ENCODE results near the gene REXO2. TPM values are rescaled to one million over a fixed set of nuclear protein-coding genes. Genes with fewer than 3 reads are reported as not detected.

Gene REXO2
- total and polyA plus RNA-seq, 2 of the 8 experiments (the other 6 are each of a cell fraction or from before 2014, with no cell fraction given) = 111 to 114 TPM

- Histone ChIP-seq H4K91ac (replicated peaks; ENCODE audit: insufficient read length, low read length) (no peak overlapping the region), H4K5ac (ENCODE audit: insufficient read length, low read depth, low read length) (no peak overlapping the region), H3K4me1 (replicated peaks in 1 of 4; ENCODE audit: control insufficient read depth in 3 of 4, insufficient read depth in 4 of 4, low read length in 3 of 4) (peaks cover 0 to 3% (median 2%) of the 10 kb centered on the region in 4 experiments; a peak in 5 of 7 replicates), H4K20me1 (replicated peaks in 1 of 2; ENCODE audit: control insufficient read depth in 1 of 2, insufficient read depth in 2 of 2, low read length in 2 of 2) (no peaks in the 10 kb centered on the region), H3K4ac (replicated peaks; ENCODE audit: insufficient read length, low read depth, low read length) (no peak overlapping the region), H3K79me1 (ENCODE audit: low read depth, low read length) (no peaks in the 10 kb centered on the region), H2AK5ac (ENCODE audit: low read depth, low read length) (no peak overlapping the region), H3K4me3 (ENCODE audit: extremely low read depth in 1 of 4, insufficient read depth in 2 of 4, low read depth in 3 of 4, low read length in 4 of 4) (no peak overlapping the region), H3K9me3 (ENCODE audit: insufficient read depth in 2 of 2, low read depth in 1 of 2, low read length in 1 of 2) (no peaks in the 10 kb centered on the region), H4K8ac (ENCODE audit: extremely low read depth, insufficient read depth, low read length) (no peak overlapping the region), H2BK5ac (ENCODE audit: low read depth, low read length) (no peak overlapping the region), H3K18ac (ENCODE audit: extremely low read depth, low read length) (no peak overlapping the region), H3K36me3 (ENCODE audit: control insufficient read depth in 2 of 4, insufficient read depth in 4 of 4, low read length in 3 of 4) (peaks cover 0 to 11% (median 3%) of the 10 kb centered on the region in 4 experiments; a peak in 4 of 8 replicates), H2BK20ac (ENCODE audit: low read length) (no peak overlapping the region), H3K56ac (replicated peaks; ENCODE audit: insufficient read length, low read depth, low read length) (no peak overlapping the region), H3K27me3 (replicated peaks in 1 of 4; ENCODE audit: control insufficient read depth in 3 of 4, extremely low read depth in 1 of 4, insufficient read depth in 3 of 4, low read length in 3 of 4) (no peaks in the 10 kb centered on the region), H3K79me2 (ENCODE audit: control insufficient read depth in 1 of 2, insufficient read depth in 2 of 2, low read length in 2 of 2) (no peaks in the 10 kb centered on the region), H3K23me2 (ENCODE audit: low read depth, low read length) (no peaks in the 10 kb centered on the region), H2AFZ (ENCODE audit: low read length) (no peak overlapping the region), H2BK120ac (replicated peaks; ENCODE audit: low read depth, low read length) (no peak overlapping the region), H3K4me2 (ENCODE audit: insufficient read depth in 1 of 2, low read depth in 2 of 2, low read length in 2 of 2) (no peak overlapping the region), H2BK12ac (ENCODE audit: low read depth, low read length) (no peak overlapping the region), H3K14ac (ENCODE audit: insufficient read length) (no peak overlapping the region), H3K23ac (ENCODE audit: insufficient read length) (no peak overlapping the region), H3K27ac (ENCODE audit: low read depth, low read length) (no peak overlapping the region), H3K9ac (replicated peaks in 1 of 4; ENCODE audit: extremely low read depth in 1 of 4, low read depth in 3 of 4, low read length in 3 of 4) (no peak overlapping the region), H2BK15ac (ENCODE audit: low read length) (no peak overlapping the region)
- ChIA-PET CTCF (ENCODE audit: partially characterized antibody) (interaction anchor here (0.7 to 1.9 kb wide), 3 partner anchors 9 to 136 kb away, joined by 3 to 6 read pairs (median 3); no protein-coding TSS in a partner anchor), POLR2A (ENCODE audit: partially characterized antibody) (interaction anchor here (1.7 kb wide), 1 partner anchor 16 kb away, joined by 7 read pairs; the partner anchor contains the start of genes C11orf71 and RBM7)
- no peak for FAIRE-seq
- DNase-seq (ENCODE audit: low read depth in 1 of 2, low spot score in 2 of 2) = no peak
- TF ChIP-seq KDM4A (IDR thresholded peaks at IDR 0.05; ENCODE audit: low read depth, low read length, severe bottlenecking) (no peak), TAF7 (optimal IDR thresholded peaks at IDR 0.05; ENCODE audit: borderline replicate concordance, low read depth, low read length) (no peak), ZNF274 (IDR thresholded peaks at IDR 0.05; ENCODE audit: borderline replicate concordance, extremely low read depth, low read length) (no peak), SP4 (IDR thresholded peaks at IDR 0.05; ENCODE audit: low read length) (no peak), RXRA (IDR thresholded peaks at IDR 0.05; ENCODE audit: insufficient read depth, low read depth, low read length) (no peak), CTBP2 (IDR thresholded peaks at IDR 0.05; ENCODE audit: borderline replicate concordance, insufficient read depth, insufficient read length, low read length) (no peak), BRCA1 (IDR thresholded peaks at IDR 0.05; ENCODE audit: low read depth, low read length) (no peak), TAF1 (IDR thresholded peaks at IDR 0.05; ENCODE audit: low read depth, low read length) (no peak), JUN (IDR thresholded peaks at IDR 0.05; ENCODE audit: low read depth, low read length) (no peak), CBX5 (IDR thresholded peaks at IDR 0.05; ENCODE audit: low read depth, low read length) (no peak), USF2 (IDR thresholded peaks at IDR 0.05; ENCODE audit: low read length) (no peak), PHF8 (conservative IDR thresholded peaks at IDR 0.05; ENCODE audit: low read depth, low read length) (no peak), HDAC2 (IDR thresholded peaks at IDR 0.05; ENCODE audit: borderline replicate concordance in 1 of 2, low read depth in 2 of 2, low read length in 2 of 2) (no peak), POLR2A (IDR thresholded peaks at IDR 0.05; ENCODE audit: control extremely low read depth in 1 of 2, low read depth in 2 of 2, low read length in 2 of 2) (no peak)
Observed at GRCh38 chr11:114416441-114416961, 22.8 kb upstream of the REXO2 start.

Data from H1 (cell line).